Loucy (cell line): ENCODE data around the gene CDH13.

ENCODE experiments used
- H2AFZ ChIP-seq: fragments of 200-600 bp; sonication (generic); 2 replicates; pipeline ENCODE4 v1.6.0; 2016; ENCODE audit warnings: antibody characterized with exemption, mild to moderate bottlenecking, low read length, moderate library complexity
- H3F3A ChIP-seq: fragments of 200-600 bp; 2 replicates; pipeline ENCODE4 v1.6.0; 2016; ENCODE audit warnings: antibody characterized with exemption, low read depth, mild to moderate bottlenecking
- H3K27me3 ChIP-seq: fragments of 200-600 bp; sonication (generic); 2 replicates; pipeline ENCODE4 v1.6.1; 2014; ENCODE audit warnings: low read length, mild to moderate bottlenecking; ENCODE audit not compliant: insufficient read depth, poor library complexity, severe bottlenecking
- H3K36me3 ChIP-seq: fragments of 200-600 bp; sonication (generic); 2 replicates; pipeline ENCODE4 v1.6.1; 2016; ENCODE audit warnings: low read length; ENCODE audit not compliant: insufficient read depth
- H3K4me1 ChIP-seq: fragments of 200-600 bp; sonication (generic); 2 replicates; pipeline ENCODE4 v1.5.1; 2014; ENCODE audit warnings: low read length, mild to moderate bottlenecking; ENCODE audit not compliant: insufficient read depth, poor library complexity, severe bottlenecking
- H3K4me2 ChIP-seq: fragments of 200-600 bp; sonication (generic); 2 replicates; pipeline ENCODE4 v1.6.0; 2014; ENCODE audit warnings: antibody characterized with exemption, low read length, low read depth, mild to moderate bottlenecking; ENCODE audit not compliant: poor library complexity, severe bottlenecking
- H3K4me3 ChIP-seq: fragments of 200-600 bp; sonication (generic); 2 replicates; pipeline ENCODE4 v1.5.1; 2014; ENCODE audit warnings: low read length, mild to moderate bottlenecking, mixed read lengths; ENCODE audit not compliant: poor library complexity, severe bottlenecking
- H3K79me2 ChIP-seq: fragments of 200-600 bp; sonication (generic); 2 replicates; pipeline ENCODE4 v1.6.1; 2014; ENCODE audit warnings: low read length; ENCODE audit not compliant: insufficient read depth
- H3K9ac ChIP-seq: fragments of 200-600 bp; sonication (generic); 2 replicates; pipeline ENCODE4 v1.6.0; 2014; ENCODE audit warnings: mild to moderate bottlenecking, low read depth, low read length, moderate library complexity; ENCODE audit not compliant: poor library complexity, severe bottlenecking
- H3K9me2 ChIP-seq: fragments of 200-600 bp; sonication (generic); replicated peaks from 2 replicates; pipeline ENCODE4 v1.6.1; 2016; ENCODE audit warnings: low read depth, low read length, mixed read lengths
- H3K9me3 ChIP-seq: fragments of 200-600 bp; sonication (generic); 2 replicates; pipeline ENCODE4 v1.6.1; 2014; ENCODE audit warnings: mild to moderate bottlenecking, antibody characterized with exemption, low read length, low read depth; ENCODE audit not compliant: insufficient read depth
- H4K20me1 ChIP-seq: fragments of 200-600 bp; sonication (generic); 2 replicates; pipeline ENCODE4 v1.6.0; 2014; ENCODE audit warnings: antibody characterized with exemption, low read length, mild to moderate bottlenecking; ENCODE audit not compliant: insufficient read depth, poor library complexity, severe bottlenecking
- EZH2phosphoT487 ChIP-seq: fragments of 200-600 bp; IDR thresholded peaks from 2 replicates; pipeline ENCODE4 v1.6.1; 2018; ENCODE audit warnings: antibody characterized with exemption, mild to moderate bottlenecking, moderate library complexity, borderline replicate concordance
- TF ChIP-seq, protein P1 (sequence below): fragments of 200-600 bp; sonication (generic); conservative IDR thresholded peaks from 2 replicates; pipeline ENCODE4 v1.5.1; 2014; ENCODE audit warnings: mild to moderate bottlenecking, antibody characterized with exemption, low read length

Gene CDH13

DNA sequence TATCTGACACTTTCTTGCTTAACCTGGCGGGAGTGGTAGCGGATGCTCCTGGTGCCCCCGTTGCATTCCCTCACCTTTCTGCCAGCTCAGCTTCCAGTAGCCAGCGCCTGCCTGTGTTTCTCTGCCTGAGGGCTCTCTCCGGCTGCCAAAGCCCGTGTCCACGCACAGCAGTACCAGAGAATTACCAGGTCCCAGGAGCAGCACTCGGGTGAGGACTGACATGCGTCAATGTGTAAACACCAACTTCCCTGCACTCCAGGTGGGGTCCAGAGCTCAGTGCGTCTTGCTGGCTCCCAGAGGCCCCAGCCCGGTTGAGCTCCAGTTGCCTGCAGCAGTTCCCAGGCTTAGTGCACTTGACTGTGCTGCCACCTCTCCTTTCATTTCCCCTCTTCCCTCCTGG, 54.8 kb downstream of the CDH13 start:
- no peaks in the 10 kb centered on the region for H3K79me2 ChIP-seq
- no peaks in the 10 kb centered on the region for H4K20me1 ChIP-seq
- no peak overlapping the region for H3K4me3 ChIP-seq
- no peaks in the 10 kb centered on the region for H3K4me1 ChIP-seq
- H3K27me3 ChIP-seq: no peaks in the 10 kb centered on the region
- no peak for TF ChIP-seq EZH2phosphoT487
- TF ChIP-seq, protein P1, sequence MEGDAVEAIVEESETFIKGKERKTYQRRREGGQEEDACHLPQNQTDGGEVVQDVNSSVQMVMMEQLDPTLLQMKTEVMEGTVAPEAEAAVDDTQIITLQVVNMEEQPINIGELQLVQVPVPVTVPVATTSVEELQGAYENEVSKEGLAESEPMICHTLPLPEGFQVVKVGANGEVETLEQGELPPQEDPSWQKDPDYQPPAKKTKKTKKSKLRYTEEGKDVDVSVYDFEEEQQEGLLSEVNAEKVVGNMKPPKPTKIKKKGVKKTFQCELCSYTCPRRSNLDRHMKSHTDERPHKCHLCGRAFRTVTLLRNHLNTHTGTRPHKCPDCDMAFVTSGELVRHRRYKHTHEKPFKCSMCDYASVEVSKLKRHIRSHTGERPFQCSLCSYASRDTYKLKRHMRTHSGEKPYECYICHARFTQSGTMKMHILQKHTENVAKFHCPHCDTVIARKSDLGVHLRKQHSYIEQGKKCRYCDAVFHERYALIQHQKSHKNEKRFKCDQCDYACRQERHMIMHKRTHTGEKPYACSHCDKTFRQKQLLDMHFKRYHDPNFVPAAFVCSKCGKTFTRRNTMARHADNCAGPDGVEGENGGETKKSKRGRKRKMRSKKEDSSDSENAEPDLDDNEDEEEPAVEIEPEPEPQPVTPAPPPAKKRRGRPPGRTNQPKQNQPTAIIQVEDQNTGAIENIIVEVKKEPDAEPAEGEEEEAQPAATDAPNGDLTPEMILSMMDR: no peak
- H3F3A ChIP-seq: no peaks in the 10 kb centered on the region
- no peak overlapping the region for H3K9ac ChIP-seq
- H3K4me2 ChIP-seq: no peak overlapping the region
- no peaks in the 10 kb centered on the region for H3K36me3 ChIP-seq
- no peak overlapping the region for H2AFZ ChIP-seq
- H3K9me3 ChIP-seq: no peaks in the 10 kb centered on the region
- H3K9me2 ChIP-seq: no peaks in the 10 kb centered on the region

DNA sequence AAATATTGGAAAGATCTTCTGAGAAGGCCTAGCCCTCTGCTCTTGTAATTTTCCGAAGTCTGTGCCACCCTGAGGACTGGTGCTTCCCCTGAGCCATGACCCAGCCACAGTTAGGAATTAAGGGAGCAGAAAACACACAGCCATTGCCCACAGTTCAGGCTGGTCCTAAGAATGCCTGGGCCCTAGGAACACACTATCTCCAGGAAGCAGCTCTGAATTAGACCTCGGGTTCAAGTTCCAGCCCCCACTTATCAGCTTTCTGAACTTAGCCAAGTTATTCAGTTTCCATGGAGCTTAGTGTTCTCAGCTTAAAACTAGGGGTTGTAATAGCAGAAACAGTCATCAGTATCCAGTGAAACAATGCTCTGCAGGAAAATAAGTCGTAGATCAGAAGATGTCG, 56.0 kb downstream of the CDH13 start:
- Histone ChIP-seq H4K20me1 (no peaks in the 10 kb centered on the region), H3K27me3 (no peaks in the 10 kb centered on the region), H2AFZ (no peak overlapping the region), H3K4me3 (no peak overlapping the region), H3K4me2 (no peak overlapping the region), H3K79me2 (no peaks in the 10 kb centered on the region), H3K9me2 (no peaks in the 10 kb centered on the region), H3K36me3 (no peaks in the 10 kb centered on the region), H3K4me1 (no peaks in the 10 kb centered on the region), H3K9ac (no peak overlapping the region), H3K9me3 (no peaks in the 10 kb centered on the region), H3F3A (no peaks in the 10 kb centered on the region)
- TF ChIP-seq, protein P1: no peak
- no peak for TF ChIP-seq EZH2phosphoT487

DNA sequence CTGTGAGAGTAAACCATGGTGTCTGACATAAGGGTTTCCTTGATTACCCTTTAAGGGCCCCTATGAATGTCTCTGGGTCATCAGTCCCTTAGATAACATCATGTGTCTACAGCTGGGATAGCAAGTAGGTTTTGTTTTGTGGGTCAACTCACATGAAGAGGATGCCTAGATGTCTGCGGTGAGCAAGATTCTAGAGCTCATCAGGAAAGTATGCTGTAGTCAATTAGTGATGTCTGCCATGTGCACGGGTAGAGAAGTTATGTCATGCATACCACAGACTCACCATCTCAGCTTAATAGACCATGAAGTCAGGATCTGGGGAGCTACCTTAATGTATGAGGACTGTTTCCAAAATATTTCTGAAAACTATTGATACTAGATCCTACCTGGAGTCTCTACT, 57.5 kb downstream of the CDH13 start:
- Histone ChIP-seq H3K36me3 (no peaks in the 10 kb centered on the region), H3K9me3 (no peaks in the 10 kb centered on the region), H3K4me2 (no peak overlapping the region), H4K20me1 (no peaks in the 10 kb centered on the region), H3K9me2 (no peaks in the 10 kb centered on the region), H3K4me3 (no peak overlapping the region), H3K9ac (no peak overlapping the region), H2AFZ (no peak overlapping the region), H3K27me3 (no peaks in the 10 kb centered on the region), H3F3A (no peaks in the 10 kb centered on the region), H3K4me1 (no peaks in the 10 kb centered on the region), H3K79me2 (no peaks in the 10 kb centered on the region)
- TF ChIP-seq, protein P1: no peak
- TF ChIP-seq EZH2phosphoT487: no peak
